Measurements from ENCODE around the gene DNAH17.

DNAH17 gene

GRCh38 chr17:78411241-78411857 lies 165.8 kb downstream of the DNAH17 start:
- no peak for DNase-seq (ENCODE audit: low read depth)

- no peak for DNase-seq (ENCODE audit: low read depth)
Observed at GRCh38 chr17:78409191-78409928, 167.8 kb downstream of the DNAH17 start.

- no peak for DNase-seq (ENCODE audit: low read depth)
Observed at GRCh38 chr17:78408476-78409050, 168.6 kb downstream of the DNAH17 start.

- no peak for DNase-seq (ENCODE audit: low read depth)
Observed at GRCh38 chr17:78407387-78408000, 169.7 kb downstream of the DNAH17 start.

DNA sequence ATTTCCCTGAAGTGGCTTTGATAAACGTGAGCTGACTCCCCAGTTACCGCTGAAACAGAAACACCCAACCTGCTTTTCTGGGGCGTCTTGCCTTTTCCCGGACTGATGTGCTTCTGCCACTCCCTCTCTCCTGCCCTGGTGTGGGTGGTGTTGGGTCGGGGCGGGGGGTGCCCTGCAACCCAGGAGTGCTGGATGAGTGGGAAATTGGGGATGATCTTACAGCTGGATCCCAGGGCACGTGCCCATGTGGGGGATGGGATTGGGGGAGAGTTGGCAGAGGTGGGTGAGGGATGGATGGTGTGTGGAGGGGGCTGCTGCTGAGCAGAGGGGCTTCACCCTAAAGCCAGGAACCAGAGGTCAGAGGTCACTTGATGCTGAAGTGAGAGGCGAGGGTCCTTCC lies 170.3 kb downstream of the DNAH17 start:
- DNase-seq (ENCODE audit: low read depth), result no peak

GRCh38 chr17:78406396-78406795 lies 170.8 kb downstream of the DNAH17 start:
- DNase-seq (ENCODE audit: low read depth), result no peak

DNA sequence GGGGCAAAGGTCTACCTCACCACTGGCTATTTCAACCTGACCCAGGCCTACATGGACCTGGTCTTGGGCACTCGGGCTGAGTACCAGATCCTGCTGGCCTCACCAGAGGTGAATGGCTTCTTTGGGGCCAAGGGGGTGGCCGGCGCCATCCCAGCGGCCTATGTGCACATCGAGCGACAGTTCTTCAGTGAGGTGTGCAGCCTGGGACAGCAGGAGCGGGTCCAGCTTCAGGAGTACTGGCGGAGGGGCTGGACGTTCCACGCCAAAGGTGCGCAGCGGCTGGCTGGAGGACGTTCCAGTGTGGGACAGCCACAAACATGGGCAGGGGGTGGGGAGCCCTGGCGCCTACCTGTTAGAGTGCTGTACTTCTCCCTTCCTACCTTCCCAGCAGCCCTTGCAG lies 173.4 kb downstream of the DNAH17 start:
- DNase-seq (ENCODE audit: low read depth), result no peak

DNA sequence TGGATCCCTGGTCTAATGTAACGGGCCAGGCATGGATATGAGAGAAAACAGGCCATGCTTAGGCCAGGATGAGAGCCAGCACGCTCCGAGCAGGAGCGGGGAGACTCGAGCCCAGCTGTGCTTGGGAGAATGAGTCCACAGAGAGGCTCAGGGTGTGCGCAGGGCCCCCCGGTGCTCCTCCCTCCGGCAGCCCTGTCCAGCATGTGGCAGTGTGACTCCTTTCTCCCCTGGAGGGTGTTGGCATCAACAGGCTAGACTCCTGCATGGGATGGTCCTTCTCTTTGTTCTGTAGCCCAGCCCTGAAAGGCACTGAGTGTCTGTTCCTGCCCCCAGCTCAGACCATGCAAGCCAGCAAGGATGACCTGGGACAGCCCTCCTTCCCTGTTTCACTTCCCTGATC lies 175.3 kb downstream of the DNAH17 start:
- no peak for DNase-seq (ENCODE audit: low read depth)

- DNase-seq (ENCODE audit: low read depth), result no peak
Observed at GRCh38 chr17:78401246-78401645, 175.9 kb downstream of the DNAH17 start.

DNA sequence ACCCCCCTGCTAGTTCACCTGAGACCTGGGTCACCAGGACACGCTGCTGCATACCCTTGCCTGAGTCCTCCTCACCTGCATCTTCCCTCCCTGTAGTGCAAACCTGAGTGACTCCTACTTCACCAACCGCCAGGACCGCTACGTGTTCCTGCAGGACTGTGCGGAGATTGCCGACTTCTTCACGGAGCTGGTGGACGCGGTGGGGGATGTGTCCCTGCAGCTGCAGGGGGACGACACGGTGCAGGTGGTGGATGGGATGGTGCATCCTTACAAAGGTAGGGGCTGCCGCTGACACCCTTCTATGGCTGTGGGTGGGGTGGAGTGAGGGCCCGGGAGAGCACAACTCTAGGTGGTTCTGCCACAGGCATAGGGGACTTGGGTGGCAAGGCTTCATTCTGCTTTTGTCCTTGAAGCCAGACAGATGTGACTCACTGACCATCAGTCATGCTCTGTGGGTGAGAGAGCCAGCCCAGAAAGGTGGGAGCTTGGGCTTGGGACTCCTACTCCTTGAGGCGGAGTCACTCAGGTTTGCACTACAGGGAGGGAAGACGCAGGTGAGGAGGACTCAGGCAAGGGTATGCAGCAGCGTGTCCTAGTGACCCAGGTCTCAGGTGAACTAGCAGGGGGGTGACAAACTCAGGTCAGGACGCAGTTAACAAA lies 176.5 kb downstream of the DNAH17 start:
- DNase-seq (ENCODE audit: low read depth), result no peak

DNA sequence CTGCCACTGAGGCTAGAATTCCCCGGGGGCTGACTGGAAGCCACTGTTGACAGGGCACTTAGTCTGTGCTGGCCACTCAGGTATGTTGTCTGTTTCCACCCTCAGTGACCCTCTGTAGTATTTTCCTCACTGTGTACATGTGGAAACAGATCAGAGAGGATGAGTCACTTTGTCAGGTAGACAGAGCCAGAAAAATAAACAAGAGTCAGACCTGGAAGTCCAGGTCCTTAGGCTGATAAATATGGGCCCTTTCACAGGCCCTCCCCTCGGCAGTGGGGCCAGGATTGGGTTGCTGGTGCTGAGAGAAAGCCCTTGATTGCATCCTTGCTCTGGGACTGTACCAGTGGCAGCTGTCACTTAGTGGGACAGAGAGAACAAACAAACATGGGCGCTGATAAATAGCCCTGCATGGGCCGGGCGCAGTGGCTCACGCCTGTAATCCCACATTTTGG lies 177.5 kb downstream of the DNAH17 start:
- DNase-seq (ENCODE audit: low read depth), result no peak

GRCh38 chr17:78399028-78399692 lies 178.0 kb downstream of the DNAH17 start:
- no peak for DNase-seq (ENCODE audit: low read depth)

- no peak for DNase-seq (ENCODE audit: low read depth)
Observed at GRCh38 chr17:78398390-78398789, 178.8 kb downstream of the DNAH17 start.

DNA sequence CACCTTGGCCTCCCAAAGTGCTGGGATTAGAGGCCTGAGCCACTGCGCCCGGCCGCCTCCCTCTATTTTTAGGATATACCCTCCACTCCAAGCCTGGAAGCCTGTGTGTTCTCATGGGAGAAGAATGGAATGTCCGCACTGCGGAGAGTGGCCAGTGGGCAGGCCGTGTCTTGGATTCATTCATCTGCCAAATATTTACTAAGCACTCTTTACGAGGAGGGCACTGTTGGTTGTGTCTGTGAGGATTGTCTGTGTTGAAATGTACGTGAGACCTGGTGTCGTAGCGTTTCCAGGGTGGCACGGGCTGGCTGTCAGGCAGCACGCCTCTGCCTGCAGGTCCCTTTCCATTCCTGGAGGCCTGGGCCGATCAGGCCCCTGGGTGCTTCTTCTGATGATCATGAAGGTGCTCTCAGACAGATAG lies 179.5 kb downstream of the DNAH17 start:
- no peak for DNase-seq (ENCODE audit: low read depth)

DNA sequence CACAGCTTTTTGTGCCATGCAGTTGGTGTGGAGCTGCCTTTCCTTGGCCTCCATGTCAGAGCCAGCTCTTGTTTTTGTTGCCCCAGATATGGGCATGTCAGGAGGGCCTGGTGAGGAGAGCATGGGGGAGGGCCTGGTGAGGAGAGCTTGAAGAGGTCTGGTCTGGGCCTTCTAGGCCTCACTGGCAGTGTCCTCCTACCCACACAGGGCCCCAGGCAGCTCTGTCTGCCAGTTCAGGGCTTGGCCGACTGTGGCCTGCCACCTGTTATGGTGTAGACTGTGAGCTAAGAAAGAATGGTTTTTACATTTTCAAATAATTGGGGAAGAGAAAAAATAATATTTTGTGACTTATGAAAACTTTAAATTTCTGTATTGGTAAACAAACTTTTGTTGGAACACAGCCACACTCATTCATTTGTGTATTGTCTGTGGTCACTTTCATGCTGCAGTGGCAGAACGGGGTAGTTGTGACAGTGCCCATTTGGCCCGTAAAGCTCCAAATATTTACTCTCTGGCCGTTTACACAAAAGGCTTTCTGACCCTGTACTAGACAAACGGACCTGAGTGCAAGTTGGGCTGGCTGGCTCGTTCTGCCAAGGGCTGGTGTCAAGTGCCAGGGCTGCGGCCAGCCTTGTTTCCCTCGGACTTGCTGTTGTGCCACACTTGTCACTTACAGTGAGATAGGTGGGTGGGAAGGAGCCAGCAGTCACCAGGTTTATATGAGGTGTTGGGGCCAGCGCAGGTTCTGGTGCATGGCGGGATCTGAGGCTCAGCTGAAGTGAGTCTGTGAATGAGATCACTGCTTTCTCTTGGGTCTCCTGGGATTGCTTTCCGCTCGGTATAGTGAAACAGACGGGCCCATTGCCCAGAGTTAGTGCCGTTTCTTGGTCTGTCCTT lies 180.5 kb downstream of the DNAH17 start:
- no peak for DNase-seq (ENCODE audit: low read depth)

DNA sequence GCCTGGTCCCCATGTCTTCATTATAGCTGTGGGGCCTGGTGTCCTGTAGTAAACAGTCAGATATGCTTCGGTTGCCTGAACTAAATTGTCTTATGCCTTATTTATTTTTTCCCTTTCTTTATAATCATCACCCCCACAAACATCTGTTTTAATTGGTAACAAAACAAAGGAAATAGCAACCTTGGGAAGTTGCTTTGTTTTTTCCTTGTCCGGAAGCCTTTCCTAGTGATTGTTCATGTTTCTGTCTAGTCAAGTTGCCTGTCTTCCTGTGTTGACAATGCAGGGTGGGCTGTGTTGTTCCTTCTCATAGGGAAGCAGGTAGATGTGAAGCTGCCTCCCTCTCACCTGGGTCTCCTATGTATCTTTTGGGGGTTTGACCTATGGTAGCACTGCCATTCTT lies 182.0 kb downstream of the DNAH17 start:
- no peak for DNase-seq (ENCODE audit: low read depth)

- DNase-seq (ENCODE audit: low read depth), result no peak
Observed at GRCh38 chr17:78394209-78394608, 183.0 kb downstream of the DNAH17 start.

GRCh38 chr17:78393575-78393974 lies 183.6 kb downstream of the DNAH17 start:
- no peak for DNase-seq (ENCODE audit: low read depth)

DNA sequence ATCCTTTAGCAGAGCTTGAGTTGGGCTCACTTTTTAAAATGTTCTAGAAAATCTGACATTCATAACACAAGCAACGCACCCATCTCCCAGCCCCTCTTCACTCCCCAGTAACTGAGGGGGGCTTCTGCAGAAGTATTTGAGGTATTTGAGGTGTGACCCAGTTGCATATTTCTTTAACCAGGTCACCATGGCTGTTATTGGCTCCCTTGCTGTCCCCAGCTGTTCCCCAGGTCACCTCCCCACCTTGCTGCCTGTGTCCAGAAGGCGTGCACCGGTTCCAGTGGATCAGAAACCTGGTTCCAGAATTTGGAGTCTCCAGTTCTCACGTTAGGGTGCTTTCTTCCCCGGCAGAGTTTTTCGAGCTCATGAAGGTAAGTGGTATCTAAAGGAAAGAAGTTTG lies 184.9 kb downstream of the DNAH17 start:
- no peak for DNase-seq (ENCODE audit: low read depth)

DNA sequence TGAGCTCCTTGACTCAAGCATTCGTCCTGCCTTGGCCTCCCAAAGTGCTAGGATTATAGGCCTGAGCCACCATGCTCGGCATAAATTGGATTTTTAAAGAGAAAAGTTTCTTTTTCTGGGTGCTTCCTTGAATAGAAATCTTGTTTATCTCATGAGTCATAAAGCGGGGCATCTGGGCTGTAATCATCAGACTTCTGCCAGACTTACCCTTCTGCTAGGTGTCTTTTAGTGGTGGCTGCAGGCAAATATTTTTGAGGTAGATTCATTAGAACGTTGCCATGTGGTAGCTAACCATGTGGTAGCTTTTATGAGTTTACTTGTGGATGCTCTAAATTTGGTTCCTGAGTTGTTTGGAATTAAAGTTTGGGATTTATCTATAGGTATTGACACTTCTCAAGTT lies 185.4 kb downstream of the DNAH17 start:
- DNase-seq (ENCODE audit: low read depth), result no peak

DNA sequence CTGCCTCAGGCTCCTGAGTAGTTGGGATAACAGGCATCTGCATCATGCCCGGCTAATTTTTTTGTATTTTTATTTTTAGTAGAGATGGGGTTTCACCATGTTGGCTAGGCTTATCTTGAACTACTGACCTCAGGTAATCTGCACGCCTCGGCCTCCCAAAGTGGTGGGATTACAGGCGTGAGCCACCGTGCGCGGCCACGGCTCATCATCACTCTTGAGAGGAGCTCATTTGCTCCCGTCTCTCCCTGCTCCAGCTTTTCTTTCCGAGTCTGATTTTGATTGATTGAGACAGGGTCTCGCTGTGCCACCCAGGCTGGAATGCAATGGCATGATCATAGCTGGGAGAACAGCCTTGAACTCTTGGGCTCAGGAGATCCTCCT lies 186.2 kb downstream of the DNAH17 start:
- DNase-seq (ENCODE audit: low read depth), result no peak

All from GM04504 (cell line).